Testis (tissue), 2 donors: ENCODE results near the gene XPO5.

Experiments used
- POLR2A ChIP-seq: fragments of 450-650 bp; IDR thresholded peaks from one replicate; pipeline ENCODE4 v1.6.1; 2017; ENCODE audit warnings: antibody characterized with exemption, mild to moderate bottlenecking, moderate library complexity
- TF ChIP-seq, protein P1 (sequence below), 3 experiments: fragments of 450-650 bp in 2 of 3; fragments of 200-600 bp in 1 of 3; sonication (generic) in 1 of 3; IDR thresholded peaks; one replicate each; pipeline ENCODE4 v1.5.1; 2016 to 2019; ENCODE audit warnings: antibody characterized with exemption in 3 of 3, mild to moderate bottlenecking in 2 of 3, moderate library complexity in 1 of 3

GRCh38 chr6:43495409-43495941, 80.4 kb downstream of the XPO5 start:
- TF ChIP-seq, protein P1, sequence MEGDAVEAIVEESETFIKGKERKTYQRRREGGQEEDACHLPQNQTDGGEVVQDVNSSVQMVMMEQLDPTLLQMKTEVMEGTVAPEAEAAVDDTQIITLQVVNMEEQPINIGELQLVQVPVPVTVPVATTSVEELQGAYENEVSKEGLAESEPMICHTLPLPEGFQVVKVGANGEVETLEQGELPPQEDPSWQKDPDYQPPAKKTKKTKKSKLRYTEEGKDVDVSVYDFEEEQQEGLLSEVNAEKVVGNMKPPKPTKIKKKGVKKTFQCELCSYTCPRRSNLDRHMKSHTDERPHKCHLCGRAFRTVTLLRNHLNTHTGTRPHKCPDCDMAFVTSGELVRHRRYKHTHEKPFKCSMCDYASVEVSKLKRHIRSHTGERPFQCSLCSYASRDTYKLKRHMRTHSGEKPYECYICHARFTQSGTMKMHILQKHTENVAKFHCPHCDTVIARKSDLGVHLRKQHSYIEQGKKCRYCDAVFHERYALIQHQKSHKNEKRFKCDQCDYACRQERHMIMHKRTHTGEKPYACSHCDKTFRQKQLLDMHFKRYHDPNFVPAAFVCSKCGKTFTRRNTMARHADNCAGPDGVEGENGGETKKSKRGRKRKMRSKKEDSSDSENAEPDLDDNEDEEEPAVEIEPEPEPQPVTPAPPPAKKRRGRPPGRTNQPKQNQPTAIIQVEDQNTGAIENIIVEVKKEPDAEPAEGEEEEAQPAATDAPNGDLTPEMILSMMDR (IDR thresholded peaks at IDR 0.05), result no peak
- no peak for TF ChIP-seq POLR2A
